HL-60/S4 treated with phorbol 12-myristate 13-acetate at 8.2 ng/mL for 4 days and 3 days (cell line): ENCODE data around the gene F2RL1.
"Not testable (repeated sequence)": the region's sequence is repeated elsewhere in the genome, so short reads cannot be mapped to it uniquely, and the experiment has no call there.

Experiments
- in situ Hi-C: fragments of 300-500 bp; cut with MboI; formaldehyde crosslinking; loops from 2 replicates; pipeline ENCODE4 v1.15.0; 2022; ENCODE audit warnings: low sequenced_read_pairs

F2RL1 gene

GRCh38 chr5:76818844-76819831, at the start of gene F2RL1:
TSS of gene F2RL1 (plus strand) at chr5:76819030. CDS start at chr5:76819183, 153 bp downstream.
- in situ Hi-C loops, result no loop called here

DNA sequence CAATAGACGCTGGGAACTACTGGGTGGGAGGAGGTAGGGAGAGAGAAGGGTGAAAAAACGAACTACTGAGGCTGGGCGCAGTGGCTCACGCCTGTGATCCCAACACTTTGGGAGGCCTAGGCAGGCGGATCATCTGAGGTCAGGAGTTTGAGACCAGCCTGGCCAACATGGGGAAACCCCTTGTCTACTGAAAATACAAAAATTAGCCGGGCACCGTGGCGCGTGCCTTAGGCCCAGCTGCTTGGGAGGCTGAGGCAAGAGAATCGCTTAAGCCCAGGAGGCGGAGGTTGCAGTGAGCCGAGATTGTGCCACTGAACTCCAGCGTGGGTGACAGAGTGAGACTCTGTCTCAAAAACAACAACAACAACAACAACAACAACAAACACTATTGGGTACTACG, 47.8 kb upstream of the F2RL1 start:
- in situ Hi-C loops, result not testable (repeated sequence)

- in situ Hi-C loops, result no loop called here
Observed at GRCh38 chr5:76771705-76772405, 47.0 kb upstream of the F2RL1 start.

DNA sequence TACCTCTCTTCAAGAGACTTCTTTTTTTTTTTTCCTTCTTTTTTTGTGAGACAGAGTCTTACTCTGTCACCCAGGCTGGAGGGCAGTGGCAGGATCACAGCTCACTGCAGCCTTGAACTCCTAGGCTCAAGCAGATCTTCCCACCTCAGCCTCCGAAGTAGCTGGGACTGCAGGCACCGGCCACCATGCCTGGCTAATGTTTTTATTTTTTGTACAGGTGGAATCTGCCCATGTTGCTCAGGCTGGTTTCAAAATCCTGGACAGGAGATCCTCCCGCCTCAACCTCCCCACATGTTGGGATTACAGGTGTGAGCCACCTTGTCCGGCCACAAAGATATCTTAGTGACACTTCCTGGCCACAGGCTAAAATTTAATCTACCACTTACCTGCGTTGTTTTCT, 42.9 kb upstream of the F2RL1 start:
- in situ Hi-C loops, result no loop called here

DNA sequence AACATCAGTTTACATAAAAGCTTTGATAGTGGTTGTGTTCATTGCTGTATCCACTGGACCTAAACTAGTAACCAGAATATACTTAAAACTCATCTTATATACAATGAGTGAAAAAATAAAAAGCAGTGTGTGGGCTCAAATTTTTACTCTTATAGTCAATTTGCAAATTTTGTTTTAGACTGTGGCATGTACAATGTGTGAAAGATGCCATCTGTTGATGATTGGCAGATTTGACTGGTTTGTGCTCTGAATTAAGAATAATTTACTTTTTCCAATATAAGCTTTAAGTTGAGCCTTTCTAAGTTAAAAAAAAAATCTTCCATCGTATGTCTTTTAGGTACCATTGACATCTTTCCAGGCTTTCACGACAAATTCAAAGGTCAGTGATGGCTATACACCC, 42.4 kb upstream of the F2RL1 start:
- in situ Hi-C loops, result no loop called here

GRCh38 chr5:76780616-76781015, 38.2 kb upstream of the F2RL1 start:
- in situ Hi-C loops, result not testable (repeated sequence)

GRCh38 chr5:76781775-76782174, 37.1 kb upstream of the F2RL1 start:
- in situ Hi-C loops, result no loop called here

DNA sequence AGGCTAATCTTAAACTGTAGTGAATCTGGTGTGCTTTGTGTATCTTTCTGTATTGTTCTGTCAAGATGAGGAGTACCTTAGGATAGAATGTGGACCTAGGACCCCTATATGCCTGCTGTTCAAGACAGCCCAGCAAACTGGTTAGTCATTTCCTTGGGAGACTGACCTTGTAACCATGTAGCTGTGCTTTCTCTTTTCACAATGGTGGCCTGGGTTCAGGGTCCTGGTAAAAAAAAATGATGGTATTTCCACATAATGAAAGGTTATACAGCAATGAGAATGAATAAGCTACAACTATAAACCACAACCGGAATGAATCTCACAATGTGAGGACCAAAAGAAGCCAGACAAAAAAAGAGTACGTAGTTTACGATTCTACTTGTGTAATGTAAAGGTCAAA, 36.4 kb upstream of the F2RL1 start:
- in situ Hi-C loops, result no loop called here

DNA sequence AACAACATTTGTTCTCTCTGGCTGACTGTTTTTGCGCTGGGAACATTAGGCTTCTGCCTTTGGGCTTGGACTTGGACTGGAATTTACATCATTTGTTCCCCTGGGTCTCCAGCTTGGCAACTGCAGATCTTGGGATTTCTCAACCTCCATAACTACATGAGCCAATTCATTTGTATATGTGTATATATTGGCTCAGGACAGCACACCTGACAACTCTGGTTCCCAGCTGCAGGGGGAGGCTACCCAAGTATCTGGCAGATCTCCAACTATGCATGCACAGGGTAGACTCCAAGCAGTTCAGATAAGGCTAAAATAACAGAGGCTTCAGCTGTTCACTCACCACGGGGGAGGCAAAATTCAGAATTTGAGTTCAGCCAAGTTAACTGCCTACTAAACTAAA, 31.6 kb upstream of the F2RL1 start:
- in situ Hi-C loops, result no loop called here

DNA sequence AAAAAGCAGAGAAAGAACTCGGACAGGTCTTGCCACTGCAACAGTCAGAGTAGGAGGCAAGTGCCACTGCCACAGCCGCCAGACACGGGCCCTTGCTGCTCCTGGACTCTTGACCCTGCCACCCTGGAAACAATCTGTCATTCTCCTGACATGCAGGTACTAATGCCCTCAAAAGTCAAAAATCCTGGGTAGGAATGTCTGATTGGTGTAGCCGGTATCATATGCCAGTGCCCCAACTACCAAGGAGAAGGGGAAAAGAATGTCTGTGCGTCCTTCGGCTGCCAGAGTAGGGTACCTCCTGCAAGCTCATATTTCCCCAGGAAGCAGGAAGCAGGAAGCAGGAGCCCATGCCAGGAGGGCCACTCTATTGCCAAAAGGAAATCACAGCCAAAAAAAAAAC, 30.5 kb upstream of the F2RL1 start:
- in situ Hi-C loops, result no loop called here

DNA sequence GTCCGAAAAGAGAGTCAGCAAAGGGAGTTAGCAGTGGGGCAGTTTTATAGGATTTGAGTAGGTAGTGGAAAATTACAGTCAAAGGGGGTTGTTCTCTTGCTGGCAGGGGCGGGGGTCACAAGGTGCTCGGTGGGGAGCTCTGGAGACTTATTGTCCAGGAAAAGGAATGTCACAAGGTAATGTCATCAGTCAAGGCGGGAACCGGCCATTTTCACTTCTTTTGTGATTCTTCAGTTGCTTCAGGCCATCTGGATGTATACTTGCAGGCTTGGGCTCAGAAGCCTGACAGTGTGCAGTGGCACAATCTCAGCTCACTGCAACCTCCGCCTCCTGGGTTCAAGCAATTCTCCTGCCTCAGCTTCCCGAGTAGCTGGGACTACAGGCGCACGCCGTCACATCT, 29.6 kb upstream of the F2RL1 start:
- in situ Hi-C loops, result not testable (repeated sequence)

GRCh38 chr5:76789991-76790581, 28.7 kb upstream of the F2RL1 start:
- in situ Hi-C loops, result no loop called here

- in situ Hi-C loops, result no loop called here
Observed at GRCh38 chr5:76790632-76791290, 28.1 kb upstream of the F2RL1 start.

GRCh38 chr5:76791461-76791860, 27.4 kb upstream of the F2RL1 start:
- in situ Hi-C loops, result no loop called here

- in situ Hi-C loops, result no loop called here
Observed at GRCh38 chr5:76794871-76795270, 24.0 kb upstream of the F2RL1 start.

- in situ Hi-C loops, result no loop called here
Observed at GRCh38 chr5:76799588-76799987, 19.2 kb upstream of the F2RL1 start.

GRCh38 chr5:76800579-76800978, 18.3 kb upstream of the F2RL1 start:
- in situ Hi-C loops, result no loop called here

DNA sequence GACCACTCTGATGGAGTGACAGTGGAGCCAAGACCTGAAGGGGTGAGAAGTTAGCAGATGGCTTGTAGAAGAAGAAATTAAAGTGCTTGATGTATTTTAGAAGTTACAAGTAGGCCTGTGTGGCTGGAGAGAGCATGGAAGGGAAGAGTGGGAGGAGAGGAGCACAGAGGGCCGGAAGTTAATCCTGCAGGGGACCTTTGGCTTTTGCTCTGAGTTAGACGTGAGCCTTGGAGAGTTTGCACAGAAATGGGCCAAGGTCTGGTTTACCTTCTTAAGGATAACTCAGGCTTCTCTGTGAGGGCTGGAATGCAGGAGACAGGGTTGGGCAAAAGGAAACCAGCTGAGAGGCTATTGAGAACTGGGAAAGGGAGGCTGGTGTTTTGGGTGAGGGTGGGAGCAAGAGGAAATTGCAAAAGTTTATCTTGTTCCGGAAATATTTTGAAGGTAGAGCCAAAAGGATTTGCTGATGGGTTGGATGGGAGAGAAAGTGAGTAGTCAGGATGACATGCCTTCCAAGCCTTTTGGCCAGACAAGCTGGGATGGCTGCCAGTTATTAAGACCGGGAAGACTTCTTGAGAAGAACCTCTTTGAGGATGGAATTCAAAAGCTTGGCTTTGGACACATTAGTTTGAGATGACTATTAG, 17.5 kb upstream of the F2RL1 start:
- in situ Hi-C loops, result no loop called here

GRCh38 chr5:76801803-76802195, 17.0 kb upstream of the F2RL1 start:
- in situ Hi-C loops, result no loop called here

GRCh38 chr5:76804266-76804665, 14.6 kb upstream of the F2RL1 start:
- in situ Hi-C loops, result no loop called here
